ENCODE results near the gene ESPN.
"Not testable (repeated sequence)": the region's sequence is repeated elsewhere in the genome, so short reads cannot be mapped to it uniquely, and the experiment has no call there.

The ESPN gene

DNA sequence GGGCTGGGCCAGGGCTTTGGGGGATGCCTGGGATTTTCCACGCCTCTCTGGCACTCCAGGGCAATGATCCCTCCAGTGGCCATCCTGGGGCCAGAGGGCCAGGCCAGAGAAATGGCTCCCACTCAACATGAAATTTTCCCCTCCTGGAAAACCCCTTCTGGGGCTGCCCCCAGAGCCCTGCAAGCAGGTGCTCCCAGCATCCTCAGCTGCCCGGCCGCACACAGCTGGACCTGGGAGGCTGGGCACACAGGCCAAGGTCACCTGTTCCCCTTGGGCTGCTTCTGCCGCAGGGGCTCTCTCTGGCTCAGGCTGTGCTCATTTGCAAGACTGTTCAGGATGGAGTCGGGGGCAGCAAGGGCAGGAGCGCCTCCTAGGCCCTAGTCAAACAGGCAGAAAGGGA lies 3.9 kb downstream of the ESPN start:
- DNase-seq (ENCODE audit: low read depth in 2 of 2), result not testable (repeated sequence)

DNA sequence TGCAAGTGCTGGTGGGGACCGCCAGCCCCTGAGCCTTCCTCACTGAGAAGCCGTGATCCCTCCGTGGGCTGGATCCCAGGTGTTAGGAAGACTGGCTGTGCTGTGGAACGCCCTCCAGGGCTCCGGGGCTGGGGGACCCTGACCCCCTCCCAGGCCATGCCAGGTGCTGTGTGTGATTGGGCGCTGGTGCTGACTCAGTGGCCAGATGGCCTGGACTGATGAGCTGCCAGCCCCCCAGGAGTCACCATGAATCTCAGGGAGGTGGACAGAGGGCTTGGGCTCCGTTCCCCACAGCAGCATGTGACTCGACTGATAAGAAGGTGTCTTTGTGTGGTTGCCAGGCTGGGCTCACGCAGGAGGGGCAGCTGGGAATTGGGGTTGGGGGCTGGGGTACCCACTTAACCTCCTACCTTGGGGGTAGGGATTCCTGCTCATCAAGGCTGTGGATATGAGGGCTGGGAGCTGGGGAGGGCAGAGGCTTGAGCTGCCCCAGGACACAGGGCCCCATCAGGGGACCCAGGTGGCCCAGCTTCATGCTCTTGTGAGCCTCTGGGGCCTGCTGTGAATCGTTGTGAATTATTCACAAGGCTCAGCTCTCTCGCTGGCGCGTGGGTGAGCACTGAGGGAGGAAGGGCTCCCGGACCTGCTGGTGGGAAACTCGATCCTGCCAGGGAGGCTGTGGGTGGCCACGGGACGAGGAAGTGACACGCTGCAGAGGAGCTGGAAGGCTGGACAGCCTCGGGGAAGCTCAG lies 5.3 kb downstream of the ESPN start:
- DNase-seq (ENCODE audit: low read depth in 2 of 2), result not testable (repeated sequence)

DNA sequence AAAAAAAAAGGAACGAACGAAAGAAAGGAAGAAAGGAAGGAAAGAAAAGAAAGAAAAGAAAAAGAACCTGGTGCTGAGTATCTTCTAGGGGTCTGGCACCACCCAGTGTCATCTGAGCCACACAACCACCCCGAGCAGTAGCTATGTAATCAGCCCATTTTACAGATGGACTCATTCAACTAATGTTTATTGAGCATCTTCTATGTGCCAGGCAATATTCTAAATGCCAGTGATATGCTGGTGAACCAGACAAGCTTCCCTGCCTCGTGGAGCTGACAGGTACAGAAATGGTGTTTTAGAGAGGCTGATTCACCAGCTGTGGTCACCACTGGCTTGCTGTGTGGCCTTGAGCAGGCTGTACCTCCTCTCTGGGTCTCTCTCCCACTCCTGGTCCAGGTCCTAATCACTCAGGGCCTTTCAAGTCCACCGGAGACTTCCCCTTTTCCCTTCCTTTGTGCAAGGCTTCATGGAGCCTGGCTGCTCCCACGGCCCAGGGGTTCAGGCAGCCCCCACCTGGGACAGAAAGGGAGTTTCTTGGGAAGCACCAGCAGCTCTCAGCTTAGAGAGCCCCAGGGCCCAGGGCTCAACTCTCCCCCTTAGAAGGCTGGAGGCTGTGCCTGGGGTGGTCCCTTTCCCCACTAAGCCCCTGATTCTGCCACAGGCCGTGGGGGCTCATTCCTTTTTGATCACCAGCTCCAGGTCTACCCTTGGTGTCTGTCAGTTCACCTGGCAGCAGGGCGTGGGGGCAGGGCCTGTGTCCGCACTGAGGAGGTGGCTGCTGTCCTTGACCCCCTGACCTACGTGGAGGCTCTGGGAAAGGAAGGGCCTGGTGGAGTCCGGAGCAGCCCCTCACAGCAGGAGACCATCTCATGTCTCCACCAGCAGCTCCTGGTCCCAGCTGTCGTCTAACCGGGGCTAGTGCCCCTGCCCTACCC lies 7.3 kb downstream of the ESPN start:
- not testable (repeated sequence) for DNase-seq (ENCODE audit: low read depth in 2 of 2)

DNA sequence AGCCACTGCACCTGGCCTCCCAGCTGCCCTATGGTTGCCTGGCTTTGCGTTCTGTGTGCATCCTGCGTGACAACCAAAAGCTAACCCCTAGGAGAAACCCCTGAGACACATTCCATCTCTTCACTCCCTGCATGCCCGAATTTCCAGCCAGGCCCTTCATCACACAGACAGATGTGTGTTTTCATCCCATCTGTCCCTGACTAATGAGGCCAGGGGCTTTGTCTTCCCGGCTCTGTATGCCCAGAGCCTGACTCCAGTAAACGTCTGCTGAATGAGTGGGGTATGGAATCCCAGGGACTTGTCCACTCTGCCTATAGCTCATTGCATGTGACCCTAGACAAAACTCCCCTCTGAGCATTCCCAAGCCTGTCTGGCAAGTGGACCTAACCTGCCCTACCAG lies 9.6 kb downstream of the ESPN start:
- no peak for DNase-seq (ENCODE audit: low read depth in 2 of 2)

DNA sequence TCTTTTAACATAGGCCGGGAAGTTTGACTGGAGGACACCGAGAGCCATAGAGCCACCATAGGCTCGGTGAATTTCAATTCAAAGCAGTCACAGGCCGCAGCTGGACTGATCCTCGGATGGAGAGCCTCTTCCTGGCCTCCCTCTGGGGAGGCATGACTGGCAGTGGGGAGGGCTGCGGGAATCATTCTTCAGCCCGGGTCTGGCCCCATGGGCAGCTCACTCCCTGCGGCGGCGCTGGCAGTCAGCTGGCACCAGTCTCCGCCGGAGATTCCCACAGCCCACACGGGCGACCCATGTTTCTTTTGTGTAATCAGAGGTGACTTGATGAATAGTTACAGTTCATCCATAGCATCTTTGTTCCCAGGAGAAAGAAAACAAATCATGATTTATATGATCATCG lies 10.6 kb downstream of the ESPN start:
- no peak for DNase-seq (ENCODE audit: low read depth in 2 of 2)

DNA sequence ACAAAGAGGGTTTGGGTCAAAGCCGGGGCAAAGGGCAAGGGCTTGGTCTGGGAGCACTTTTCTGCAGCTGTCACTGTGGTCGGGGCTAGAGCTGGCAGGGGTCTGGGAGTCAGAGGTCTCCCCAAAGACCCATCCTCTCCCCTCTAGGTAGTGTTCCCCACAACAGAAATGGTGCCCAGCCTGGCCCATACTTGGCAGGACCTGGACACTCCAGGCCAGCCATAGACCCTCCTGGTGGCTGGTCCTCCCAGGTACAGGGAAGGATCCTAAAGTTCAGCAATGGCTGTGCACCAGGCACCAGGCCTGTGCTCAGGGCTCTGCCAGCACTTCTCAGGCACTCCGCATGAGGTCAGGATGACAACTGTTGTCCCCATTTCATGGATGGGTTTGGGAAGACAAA lies 11.0 kb downstream of the ESPN start:
- no peak for DNase-seq (ENCODE audit: low read depth in 2 of 2)

DNA sequence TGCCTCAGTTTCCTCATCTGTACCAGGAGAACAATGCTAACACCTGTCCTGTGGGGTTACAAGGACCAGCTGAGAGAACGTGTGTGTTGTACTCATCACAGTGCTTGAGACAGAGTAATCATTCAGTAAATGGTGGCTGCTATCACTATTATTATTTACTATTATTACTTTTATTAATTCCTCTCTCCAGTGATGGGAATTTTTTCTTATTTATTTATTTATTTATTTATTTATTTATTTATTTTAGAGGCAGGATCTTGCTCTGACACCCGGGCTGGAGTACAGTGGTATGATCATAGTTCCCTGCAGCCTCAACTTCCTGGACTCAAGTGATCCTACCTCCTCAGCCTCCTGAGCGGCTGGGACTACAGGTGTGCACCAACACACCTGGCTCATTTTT lies 11.7 kb downstream of the ESPN start:
- DNase-seq (ENCODE audit: low read depth in 2 of 2), result not testable (repeated sequence)

DNA sequence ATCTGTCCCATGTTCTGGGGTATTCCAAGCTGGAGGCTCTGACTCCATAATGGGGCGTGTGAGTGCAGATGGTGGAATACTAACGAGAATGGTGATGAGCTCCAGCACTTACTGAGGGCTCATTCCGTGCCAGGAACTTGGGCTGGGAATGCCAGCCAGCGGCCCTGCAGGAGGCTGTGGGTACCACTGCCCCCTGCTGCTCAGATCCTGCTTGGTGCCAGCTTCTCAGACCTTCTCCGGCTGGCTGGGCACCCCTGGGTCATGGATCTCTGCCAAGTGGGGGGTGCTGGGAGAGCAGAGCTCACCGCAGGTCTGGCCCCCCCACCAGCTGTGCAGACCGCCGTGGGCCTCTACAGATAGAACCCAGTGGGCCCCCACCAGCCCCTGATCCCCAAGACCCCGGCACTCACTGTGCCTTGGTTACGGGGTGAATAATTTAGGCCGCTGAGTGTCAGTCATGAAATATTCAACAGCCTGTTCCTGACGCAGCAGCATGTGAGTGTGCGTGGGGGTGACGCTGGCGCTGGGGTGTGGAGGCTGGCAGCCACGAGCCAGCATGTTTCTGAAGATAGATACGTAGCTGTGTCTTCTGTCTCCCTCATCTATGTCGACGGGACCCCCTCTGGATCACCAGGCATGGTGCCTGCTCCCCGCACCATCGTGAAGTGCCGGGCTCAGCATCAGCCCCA lies 12.6 kb downstream of the ESPN start:
- not testable (repeated sequence) for DNase-seq (ENCODE audit: low read depth in 2 of 2)

DNA sequence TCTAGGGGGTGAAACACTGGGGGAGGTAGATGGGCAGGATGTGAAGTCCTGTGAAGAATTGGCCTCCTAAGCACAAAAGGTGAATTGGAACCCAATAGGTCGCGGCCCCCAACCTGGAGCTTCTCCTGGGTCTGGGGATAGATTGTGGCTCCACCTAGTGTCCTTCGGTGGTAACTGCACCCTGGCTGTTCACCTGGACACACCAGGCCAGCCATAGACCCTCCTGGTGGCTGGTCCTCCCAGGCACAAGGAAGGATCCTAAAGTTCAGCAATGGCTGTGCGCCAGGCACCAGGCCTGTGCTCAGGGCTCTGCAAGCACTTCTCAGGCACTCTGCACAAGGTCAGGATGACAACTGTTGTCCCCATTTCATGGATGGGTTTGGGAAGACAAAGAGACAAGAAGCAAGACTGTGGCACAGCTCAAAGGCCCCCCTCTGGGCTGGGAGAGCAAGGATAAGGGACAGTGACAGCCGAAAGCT lies 13.5 kb downstream of the ESPN start:
- DNase-seq (ENCODE audit: low read depth in 2 of 2), result no peak

DNA sequence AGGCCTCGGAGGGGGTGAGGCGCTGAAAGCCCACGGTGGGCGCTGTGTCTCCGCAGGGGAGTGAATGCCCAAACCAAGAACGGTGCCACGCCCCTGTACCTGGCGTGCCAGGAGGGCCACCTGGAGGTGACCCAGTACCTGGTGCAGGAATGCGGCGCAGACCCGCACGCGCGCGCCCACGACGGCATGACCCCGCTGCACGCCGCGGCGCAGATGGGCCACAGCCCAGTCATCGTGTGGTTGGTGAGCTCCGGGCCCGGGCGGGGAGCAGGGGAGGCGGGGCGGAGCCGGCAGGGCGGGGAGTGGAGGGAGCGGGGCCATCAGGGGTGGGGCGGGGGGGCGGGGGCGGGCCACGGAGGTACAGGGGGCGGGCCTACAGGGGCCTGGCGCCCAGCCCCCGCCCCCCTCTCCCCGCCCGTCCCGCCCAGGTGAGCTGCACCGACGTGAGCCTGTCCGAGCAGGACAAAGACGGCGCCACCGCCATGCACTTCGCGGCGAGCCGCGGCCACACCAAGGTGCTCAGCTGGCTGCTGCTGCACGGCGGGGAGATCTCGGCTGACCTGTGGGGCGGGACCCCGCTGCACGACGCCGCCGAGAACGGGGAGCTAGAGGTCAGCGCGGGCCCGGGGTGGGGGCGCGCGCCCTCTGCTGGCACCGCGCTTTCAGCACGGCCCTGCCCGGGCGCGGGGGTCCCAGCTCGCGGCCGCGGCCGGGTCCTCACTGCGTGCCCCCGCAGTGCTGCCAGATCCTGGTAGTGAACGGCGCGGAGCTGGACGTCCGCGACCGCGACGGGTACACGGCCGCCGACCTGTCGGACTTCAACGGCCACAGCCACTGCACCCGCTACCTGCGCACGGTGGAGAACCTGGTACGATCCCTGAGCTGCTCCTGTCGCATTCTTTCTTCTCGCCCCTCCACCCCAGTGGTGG lies 15.9 kb downstream of the ESPN start:
- no peak for DNase-seq (ENCODE audit: low read depth in 2 of 2)

DNA sequence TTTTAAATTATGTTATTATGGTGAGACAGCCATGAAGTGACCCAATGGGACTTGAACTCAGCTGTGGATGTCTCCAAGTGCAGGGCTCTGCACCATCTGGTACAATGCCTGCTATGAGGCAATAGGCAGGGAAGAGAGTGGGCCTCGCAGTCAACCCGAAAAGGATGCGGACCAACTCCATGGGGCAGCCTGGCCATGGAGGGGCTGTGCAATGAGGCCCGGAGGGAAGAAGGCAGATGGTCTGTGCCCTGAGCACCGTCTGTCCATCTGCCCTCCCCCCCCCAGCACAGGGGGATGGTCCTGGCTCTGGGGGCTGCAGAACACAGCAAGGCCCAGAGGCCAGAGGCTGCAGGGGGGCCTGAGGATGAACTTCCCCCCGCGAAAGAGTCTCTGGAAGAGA lies 17.0 kb downstream of the ESPN start:
- DNase-seq (ENCODE audit: low read depth in 2 of 2), result no peak

DNA sequence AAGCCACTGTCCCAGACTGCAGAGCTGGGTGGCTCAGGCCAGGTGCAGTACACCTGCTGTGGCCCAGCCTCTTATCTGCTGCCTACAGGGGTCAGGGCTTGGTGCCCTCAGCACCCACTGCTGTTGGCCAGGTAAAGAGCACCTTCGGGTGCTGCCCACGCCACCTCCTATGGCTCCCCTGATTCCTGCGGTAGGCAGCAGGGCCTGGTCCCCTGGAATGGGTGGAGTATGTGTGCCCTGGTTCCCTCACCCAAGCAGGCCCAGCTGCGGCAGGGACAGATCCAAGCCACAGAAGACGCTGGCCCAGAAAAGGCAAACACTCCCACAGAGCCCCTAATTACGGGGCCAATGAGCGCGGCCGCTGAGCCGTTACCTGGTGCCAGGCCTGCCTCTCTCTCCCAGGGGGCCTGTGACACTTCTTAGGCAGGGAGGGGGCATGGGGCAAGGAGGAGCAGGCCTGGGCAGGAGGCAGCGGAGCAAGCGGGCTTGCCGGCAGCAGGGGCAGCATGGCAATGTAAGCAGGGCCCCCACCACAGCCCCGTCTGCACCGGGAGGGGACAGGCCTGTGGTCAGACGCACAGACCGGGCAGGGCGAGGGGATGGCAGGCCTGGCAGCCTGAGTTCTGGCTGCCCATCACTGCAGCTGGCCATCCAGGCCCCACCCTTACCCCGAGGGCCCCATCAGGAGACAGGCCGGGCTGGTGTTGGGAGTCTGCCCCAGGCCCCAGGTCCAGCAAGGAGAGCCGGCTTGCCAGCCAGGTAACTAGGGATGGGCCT lies 19.0 kb downstream of the ESPN start:
- no peak for DNase-seq (ENCODE audit: low read depth in 2 of 2)

DNA sequence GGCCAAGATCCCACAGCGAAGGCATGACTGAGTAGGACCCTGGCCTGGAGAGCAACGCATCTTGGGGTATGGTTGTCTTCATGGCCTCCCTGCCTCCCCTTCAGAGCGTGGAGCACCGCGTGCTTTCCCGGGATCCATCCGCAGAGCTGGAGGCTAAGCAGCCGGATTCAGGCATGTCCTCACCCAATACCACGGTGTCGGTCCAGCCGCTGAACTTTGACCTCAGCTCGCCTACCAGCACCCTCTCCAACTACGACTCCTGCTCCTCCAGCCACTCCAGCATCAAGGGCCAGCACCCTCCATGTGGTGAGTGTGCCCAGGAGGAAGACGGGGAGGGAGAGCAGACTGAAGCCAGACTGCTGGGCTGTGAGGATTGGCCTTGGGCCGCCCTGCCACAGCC lies 19.8 kb downstream of the ESPN start:
- DNase-seq (ENCODE audit: low read depth in 2 of 2), result no peak

DNA sequence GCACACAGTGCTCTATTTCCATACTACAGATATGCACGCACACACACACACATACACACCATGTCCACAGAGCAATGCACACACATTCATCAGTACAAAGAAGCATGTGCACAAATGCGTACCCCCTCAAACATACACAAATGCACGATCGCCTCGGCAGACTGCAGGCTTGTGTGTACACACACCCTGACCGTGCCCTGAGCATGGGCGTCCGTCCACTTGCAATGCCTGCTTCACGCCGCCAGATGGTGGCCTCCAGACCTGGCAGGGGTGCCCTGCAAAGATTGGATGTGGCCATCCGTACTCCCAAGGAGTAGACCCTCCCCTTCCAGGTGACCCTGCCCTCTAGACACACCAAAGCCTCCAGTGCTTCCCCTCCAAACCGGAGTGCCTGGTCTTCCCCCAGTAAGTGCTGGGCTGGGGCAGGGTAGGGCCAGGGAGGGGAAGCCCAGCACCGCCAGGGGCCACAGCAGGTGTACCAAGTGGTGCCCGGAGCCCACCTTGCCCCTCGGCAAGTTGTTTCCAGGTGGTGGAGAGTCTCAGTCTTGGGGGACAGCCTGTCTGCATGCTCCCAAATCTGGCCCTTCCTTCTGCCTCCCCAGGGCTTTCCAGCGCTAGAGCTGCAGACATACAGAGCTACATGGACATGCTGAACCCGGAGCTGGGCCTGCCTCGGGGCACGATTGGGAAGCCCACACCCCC lies 20.6 kb downstream of the ESPN start:
- DNase-seq (ENCODE audit: low read depth in 2 of 2), result no peak

DNA sequence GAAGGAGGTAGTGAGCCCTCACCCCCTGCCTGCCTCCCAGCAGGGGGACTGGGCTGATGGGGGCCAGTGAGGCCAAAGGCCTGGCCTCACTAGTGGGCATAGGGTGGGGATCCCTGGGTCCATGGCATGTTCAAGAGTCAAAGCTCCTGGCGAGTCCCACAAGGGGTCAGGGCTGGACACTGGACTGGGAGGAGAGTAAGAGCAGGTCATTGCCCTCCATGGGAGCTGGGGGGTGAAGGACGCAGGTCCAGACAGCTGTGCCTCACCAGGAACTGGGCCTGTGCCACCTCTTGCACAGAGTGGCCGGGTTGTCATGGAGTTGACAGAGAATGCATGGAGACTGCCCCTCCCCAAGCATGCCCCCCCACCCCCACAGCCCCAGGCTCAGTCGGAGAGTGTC lies 21.4 kb downstream of the ESPN start:
- not testable (repeated sequence) for DNase-seq (ENCODE audit: low read depth in 2 of 2)

DNA sequence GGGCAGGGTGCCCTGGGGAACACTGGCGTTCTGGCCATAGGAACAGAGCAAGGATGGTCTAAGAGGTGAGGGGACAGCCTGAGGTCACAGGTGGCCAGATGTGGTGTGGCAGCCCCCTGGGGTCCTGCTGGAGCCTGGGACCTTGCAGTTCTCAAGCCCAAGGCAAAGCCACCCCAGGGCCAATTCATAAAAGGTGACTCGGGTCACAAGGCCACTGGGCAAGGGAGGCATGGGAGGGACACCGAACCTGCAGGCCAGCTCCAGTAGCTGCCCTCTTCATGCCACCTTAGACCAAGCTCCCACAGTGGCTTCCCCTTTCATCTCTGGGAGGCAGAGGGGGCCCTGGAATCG lies 22.1 kb downstream of the ESPN start:
- DNase-seq (ENCODE audit: low read depth in 2 of 2), result no peak

DNA sequence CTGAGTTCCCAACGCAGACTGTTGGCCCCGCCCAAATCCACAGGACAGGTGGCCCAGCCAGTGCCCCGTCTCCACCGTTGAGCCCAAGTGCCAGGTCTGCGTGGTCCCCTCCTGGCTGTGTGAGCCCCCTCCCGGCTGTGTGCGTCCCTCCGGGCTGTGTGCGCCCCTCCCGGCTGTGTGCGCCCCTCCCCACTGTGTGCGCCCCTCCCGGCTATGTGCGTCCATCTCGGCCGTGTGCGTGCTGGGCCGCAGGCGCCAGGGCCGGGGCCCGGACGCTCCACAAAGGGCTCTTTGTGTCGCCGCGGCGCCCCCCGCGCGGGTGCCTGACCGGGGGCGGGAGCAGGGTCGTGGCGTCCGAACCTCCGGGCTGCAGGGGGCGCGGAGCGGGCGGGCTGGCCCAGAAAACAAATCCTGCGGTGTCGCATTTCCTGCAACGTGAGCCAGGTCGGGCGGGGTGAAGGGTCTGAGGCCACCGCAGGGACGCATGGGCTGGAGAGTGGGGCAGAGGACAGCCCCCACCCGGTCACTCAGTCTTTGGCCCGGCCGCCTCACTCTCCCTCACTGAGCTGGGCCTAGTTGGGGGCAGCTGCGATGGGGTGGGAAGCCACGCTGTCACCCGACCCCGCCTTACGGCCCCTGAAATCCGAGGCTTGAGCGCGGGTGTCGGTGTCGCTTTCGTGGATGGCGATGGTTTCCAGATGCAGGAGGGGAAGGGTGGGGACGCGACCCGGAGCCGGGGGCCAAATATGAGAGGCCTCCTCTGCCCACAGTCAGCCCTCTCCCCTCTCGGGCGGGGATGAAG lies 22.6 kb downstream of the ESPN start:
- no peak for DNase-seq (ENCODE audit: low read depth in 2 of 2)

DNA sequence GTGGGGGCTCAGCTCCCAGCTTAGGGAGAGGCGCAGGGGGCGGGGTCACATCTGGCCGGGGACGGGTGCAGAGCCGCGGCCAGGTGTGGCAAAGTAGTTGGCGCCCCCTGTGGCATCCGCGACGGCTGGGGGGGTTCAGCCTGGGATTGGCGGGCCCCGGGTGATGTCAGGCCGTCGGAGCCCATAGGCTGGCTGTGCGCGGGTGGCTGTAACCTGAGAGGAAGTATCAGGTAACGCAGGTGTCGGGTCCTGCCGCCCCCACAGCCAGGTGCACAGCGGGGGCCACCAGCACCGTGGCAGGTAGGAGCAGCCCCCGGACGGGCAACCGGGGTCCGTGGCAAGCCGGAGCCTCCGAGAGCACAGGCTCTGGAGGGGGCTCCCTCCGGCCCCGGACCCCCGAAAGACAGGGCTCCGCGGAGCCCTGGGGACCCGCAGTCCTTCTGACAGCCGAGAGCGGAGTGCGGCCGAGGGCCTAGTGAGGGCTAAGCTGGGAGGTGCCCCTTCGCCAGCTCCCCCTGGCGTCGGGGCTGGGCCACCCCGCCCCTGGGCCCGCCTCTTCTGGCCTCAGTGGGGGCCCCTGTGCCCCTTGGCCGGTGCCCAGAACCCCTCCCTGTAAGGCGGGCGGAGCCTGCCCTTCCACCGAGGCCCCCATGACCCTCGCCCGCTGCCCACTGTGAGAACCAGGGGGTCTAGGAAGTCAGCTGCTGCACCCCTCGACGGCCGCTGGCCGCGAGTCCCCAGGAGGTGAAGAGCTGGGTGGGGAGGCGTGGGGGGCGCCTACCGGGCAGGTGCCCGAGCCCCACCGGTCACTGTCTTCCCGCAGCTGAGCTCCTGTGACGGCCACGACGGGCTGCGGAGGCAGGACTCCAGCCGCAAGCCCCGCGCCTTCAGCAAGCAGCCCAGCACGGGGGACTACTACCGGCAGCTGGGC lies 23.5 kb downstream of the ESPN start:
- DNase-seq (ENCODE audit: low read depth in 2 of 2), result no peak

Data from fibroblast of skin of left quadriceps (primary cell).